IMR-90 (cell line): ENCODE results near the gene ZNF526. TPM values are rescaled to one million over a fixed set of nuclear protein-coding genes. Genes with fewer than 3 reads are reported as not detected.

Experiments
- ATAC-seq: fragments of 200-7000 bp; cut with Tn5 transposase; 2 replicates; pipeline ENCODE4 v1.9.1; 2020; ENCODE audit warnings: low read depth, mild to moderate bottlenecking, moderate library complexity
- BruUV-seq: library from RNA; stranded (reverse); fragments of 400-500 nt; replicated peaks from 2 replicates; lab custom pipeline; 2021; lab: Mats Ljungman, UMichigan
- CTCF ChIA-PET: fragments of 300-600 bp; formaldehyde crosslinking; extraction: SDS; loops from one replicate; lab custom pipeline; 2021; ENCODE audit warnings: antibody characterized with exemption; lab: Yijun Ruan, JAX
- POLR2A ChIA-PET: fragments of 300-600 bp; sonication (Branson Sonifier 250); formaldehyde crosslinking; loops from one replicate; lab custom pipeline; 2022; ENCODE audit warnings: antibody characterized with exemption; ENCODE audit not compliant: unreplicated experiment; lab: Charles Lee
- DNase-seq: peaks from one replicate; pipeline ENCODE4 v3.0.0; 2013
- H2AFZ ChIP-seq: replicated peaks from 2 replicates; pipeline ENCODE3; 2013; ENCODE audit warnings: low read length, mild to moderate bottlenecking; ENCODE audit not compliant: poor library complexity
- H2AK5ac ChIP-seq: 2 replicates; pipeline ENCODE4 v1.6.1; 2013; ENCODE audit warnings: low read depth, low read length, inconsistent platforms
- H2AK9ac ChIP-seq: replicated peaks from 2 replicates; pipeline ENCODE3; 2013; ENCODE audit warnings: mild to moderate bottlenecking, low read depth, low read length, moderate library complexity; ENCODE audit not compliant: poor library complexity
- H2BK120ac ChIP-seq: 2 replicates; pipeline ENCODE4 v1.6.1; 2013; ENCODE audit warnings: low read depth, low read length, inconsistent platforms
- H2BK15ac ChIP-seq: 3 replicates; pipeline ENCODE4 v1.6.1; 2013; ENCODE audit warnings: low read depth, low read length, inconsistent platforms
- H2BK20ac ChIP-seq: 2 replicates; pipeline ENCODE4 v1.6.1; 2013; ENCODE audit warnings: low read depth, mild to moderate bottlenecking, inconsistent platforms, low read length, moderate library complexity
- H2BK5ac ChIP-seq: 2 replicates; pipeline ENCODE4 v1.6.1; 2013; ENCODE audit warnings: mild to moderate bottlenecking, low read depth, low read length, inconsistent platforms; ENCODE audit not compliant: poor library complexity, severe bottlenecking
- H3K14ac ChIP-seq: replicated peaks from 2 replicates; pipeline ENCODE4 v1.6.1; 2013; ENCODE audit warnings: low read depth, low read length, inconsistent platforms
- H3K18ac ChIP-seq: 2 replicates; pipeline ENCODE4 v1.6.1; 2013; ENCODE audit warnings: low read depth, low read length, control low read depth
- H3K23ac ChIP-seq: 2 replicates; pipeline ENCODE4 v1.6.1; 2013; ENCODE audit warnings: low read depth, low read length, inconsistent platforms
- H3K27ac ChIP-seq: 2 replicates; pipeline ENCODE4 v1.5.1; 2013; ENCODE audit warnings: mild to moderate bottlenecking, control low read depth, low read length; ENCODE audit not compliant: insufficient read depth
- H3K27me3 ChIP-seq: 2 replicates; pipeline ENCODE4 v1.6.1; 2013; ENCODE audit warnings: low read length; ENCODE audit not compliant: control insufficient read depth, insufficient read depth
- H3K36me3 ChIP-seq: 2 replicates; pipeline ENCODE4 v1.6.1; 2013; ENCODE audit warnings: low read length, mixed read lengths; ENCODE audit not compliant: control insufficient read depth, insufficient read depth
- H3K4ac ChIP-seq: 2 replicates; pipeline ENCODE4 v1.6.1; 2013; ENCODE audit warnings: low read depth, low read length, inconsistent platforms
- H3K4me1 ChIP-seq: 2 replicates; pipeline ENCODE4 v1.6.1; 2013; ENCODE audit warnings: low read length, mixed read lengths; ENCODE audit not compliant: control insufficient read depth, insufficient read depth
- H3K4me2 ChIP-seq: 2 replicates; pipeline ENCODE4 v1.6.1; 2013; ENCODE audit warnings: low read depth, mild to moderate bottlenecking, control low read depth, low read length, moderate library complexity
- H3K4me3 ChIP-seq: 2 replicates; pipeline ENCODE4 v1.5.1; 2013; ENCODE audit warnings: low read depth, mild to moderate bottlenecking, control low read depth, low read length, moderate library complexity; ENCODE audit not compliant: insufficient read depth
- H3K56ac ChIP-seq: 2 replicates; pipeline ENCODE4 v1.6.1; 2013; ENCODE audit warnings: low read length, inconsistent platforms; ENCODE audit not compliant: insufficient read depth; ENCODE audit errors: extremely low read depth
- H3K79me1 ChIP-seq, 2 experiments: 2 replicates each; pipeline ENCODE4 v1.6.1; 2013; ENCODE audit warnings: low read length in 2 of 2, inconsistent platforms in 1 of 2, low read depth in 1 of 2
- H3K9ac ChIP-seq: 2 replicates; pipeline ENCODE4 v1.6.1; 2013; ENCODE audit warnings: low read depth, low read length, control low read depth
- H3K9me1 ChIP-seq: 2 replicates; pipeline ENCODE4 v1.6.1; 2013; ENCODE audit warnings: low read length, inconsistent platforms; ENCODE audit not compliant: insufficient read depth
- H3K9me3 ChIP-seq: 2 replicates; pipeline ENCODE4 v1.6.1; 2013; ENCODE audit warnings: low read length; ENCODE audit not compliant: control insufficient read depth, insufficient read depth
- H4K20me1 ChIP-seq: 2 replicates; pipeline ENCODE4 v1.6.1; 2013; ENCODE audit warnings: low read length, inconsistent platforms; ENCODE audit not compliant: insufficient read depth
- H4K5ac ChIP-seq: 2 replicates; pipeline ENCODE4 v1.6.1; 2013; ENCODE audit warnings: mild to moderate bottlenecking, low read depth, low read length, control low read depth
- H4K8ac ChIP-seq, 2 experiments: 2 replicates each; pipeline ENCODE4 v1.6.1; 2013; ENCODE audit warnings: low read depth in 2 of 2, low read length in 2 of 2, control low read depth in 1 of 2, inconsistent platforms in 1 of 2
- H4K91ac ChIP-seq: 2 replicates; pipeline ENCODE4 v1.6.1; 2013; ENCODE audit warnings: low read depth, low read length, inconsistent platforms; ENCODE audit not compliant: insufficient read depth
- ELK1 ChIP-seq: fragments of 150-350 bp; IDR thresholded peaks from 2 replicates; pipeline ENCODE4 v1.6.1; 2016; ENCODE audit warnings: low read depth, mild to moderate bottlenecking, low read length, moderate library complexity, borderline replicate concordance
- NFE2L2 ChIP-seq: fragments of 150-350 bp; IDR thresholded peaks from 2 replicates; pipeline ENCODE4 v1.6.1; 2016; ENCODE audit warnings: low read depth, mild to moderate bottlenecking, low read length
- POLR2A ChIP-seq: IDR thresholded peaks from 2 replicates; pipeline ENCODE4 v1.6.1; 2012; ENCODE audit warnings: mild to moderate bottlenecking, low read depth, low read length
- RCOR1 ChIP-seq: IDR thresholded peaks from 2 replicates; pipeline ENCODE4 v1.6.1; 2012; ENCODE audit warnings: mild to moderate bottlenecking, low read length, improper control_type of control experiment; ENCODE audit not compliant: insufficient replicate concordance
- RFX5 ChIP-seq: IDR thresholded peaks from 2 replicates; pipeline ENCODE4 v1.8.0; 2012; ENCODE audit warnings: low read depth, mild to moderate bottlenecking, low read length, moderate library complexity
- WGBS, 2 experiments: methylation state at CpG; one replicate each; pipeline versions ENCODE4 v1.1.5 to v1.1.7; 2013; ENCODE audit warnings: missing lambda C conversion rate in 2 of 2; ENCODE audit not compliant: insufficient read length in 1 of 2; ENCODE audit errors: extremely low coverage in 2 of 2; 5-methylcytosine and 5-hydroxymethylcytosine counted together
- dilution Hi-C: fragments of 300-500 bp; cut with HindIII; formaldehyde crosslinking; loops from one replicate; pipeline ENCODE4 v1.14.3; 2018; ENCODE audit warnings: low sequenced_read_pairs; ENCODE audit not compliant: unreplicated experiment
- in situ Hi-C: fragments of 300-500 bp; cut with MboI; formaldehyde crosslinking; loops from 3 replicates; pipeline ENCODE4 v1.14.3; 2019; ENCODE audit warnings: low sequenced_read_pairs, inconsistent platforms, mixed read lengths
- intact Hi-C: fragments of 100-400 bp; cut with micrococcal nuclease; formaldehyde crosslinking; loops from 2 replicates; pipeline ENCODE4 v1.10.0; 2022
- polyA plus RNA-seq, 3 experiments: library from polyadenylated mRNA; depleted of rRNA; stranded (reverse); fragments of >200 nt; gene quantifications; 2 replicates each; pipeline ENCODE4 v1.2.3, GENCODE V29; 2012; ENCODE audit warnings: low replicate concordance in 1 of 3
- total RNA-seq: library from RNA; depleted of rRNA; stranded (reverse); fragments of >200 nt; gene quantifications from 2 replicates; pipeline ENCODE4 v1.2.3, GENCODE V29; 2012

Gene ZNF526
- total and polyA plus RNA-seq, 2 of the 4 experiments (the other 2 are of a cell fraction) = 7.3 to 13.6 TPM

GRCh38 chr19:42270346-42271044, 50.4 kb downstream of the ZNF526 start:
- POLR2A ChIA-PET = interaction anchor here (0.6 kb wide), 1 partner anchor 14 kb away, joined by 3 read pairs; no protein-coding TSS in a partner anchor
- Histone ChIP-seq H2BK15ac (peak overlapping the region; percentile 72; the same call in 1 of the 3 replicates), H4K91ac (peak overlapping the region; percentile 96), H4K5ac (peak overlapping the region; percentile 95), H3K4me1 (peaks cover 11% of the 10 kb centered on the region), H2BK5ac (peak overlapping the region; percentile 90), H3K14ac (peak overlapping the region; percentile 99), H2AK5ac (peak overlapping the region; percentile 100), H3K4ac (peak overlapping the region; percentile 99), H3K9me3 (no peaks in the 10 kb centered on the region), H3K9ac (peak overlapping the region; percentile 93), H3K27ac (peak overlapping the region; percentile 88), H3K4me3 (peak overlapping the region; percentile 71), H3K23ac (peak overlapping the region; percentile 97), H3K9me1 (peaks cover 7% of the 10 kb centered on the region), H2AK9ac (peak overlapping the region; percentile 99), H3K79me1 (peaks cover 24 to 51% of the 10 kb centered on the region in 2 experiments), H3K36me3 (peaks cover 23% of the 10 kb centered on the region), H4K8ac (peak overlapping the region; percentile 58 to 98; a peak in 3 of 4 replicates), H2BK20ac (peak overlapping the region; percentile 57), H3K18ac (peak overlapping the region; percentile 79), H4K20me1 (peaks cover 14% of the 10 kb centered on the region; the same call in 1 of the 2 replicates), H3K56ac (peak overlapping the region; percentile 66; the same call in 1 of the 2 replicates), H2BK120ac (peak overlapping the region; percentile 77), H3K27me3 (no peaks in the 10 kb centered on the region), H3K4me2 (peak overlapping the region; percentile 95), H2AFZ (peak overlapping the region; percentile 88)
- ATAC-seq (no peak), DNase-seq (no peak)
- BruUV-seq = no TSS peak
- CTCF ChIA-PET = interaction anchor here (1.2 to 2.7 kb wide), 3 partner anchors 9 to 25 kb away, joined by 3 to 12 read pairs (median 3); no protein-coding TSS in a partner anchor
- peak; percentile 79; the same call in 1 of the 2 replicates for TF ChIP-seq POLR2A
- TF ChIP-seq NFE2L2 = no peak
- TF ChIP-seq RCOR1 = no peak
- TF ChIP-seq RFX5 = no peak
- TF ChIP-seq ELK1 = no peak
- intact Hi-C loops = no loop called here
- in situ Hi-C loops = no loop called here
- WGBS, 2 experiments = 58% methylated on average over 2 of the region's 18 CpGs; no CpG with 5 or more reads in 1 of the 2 experiments
- dilution Hi-C loops = no loop called here
